Measurements from ENCODE around the gene MRPS18B. TPM values are rescaled to one million over a fixed set of nuclear protein-coding genes. Genes with fewer than 3 reads are reported as not detected.

Gene MRPS18B
- total and polyA plus RNA-seq, 2 donors (not counting 1 experiment from before 2014, with no cell fraction given): 53.1 to 76.8 TPM

GRCh38 chr6:30615219-30615957 is 2.3 kb upstream of the MRPS18B start:
- Histone ChIP-seq H3K36me3 (ENCODE audit: control insufficient read depth, insufficient read depth, low read length) (peaks cover 3% of the 10 kb centered on the region), H3K4me2 (ENCODE audit: extremely low read depth, insufficient read depth, low read length) (peak overlapping the region; percentile 97), H3K4me1 (ENCODE audit: control insufficient read depth, extremely low read depth, insufficient read depth, low read length) (peaks cover 16% of the 10 kb centered on the region), H3K27ac (ENCODE audit: insufficient read depth, low read length) (peak overlapping the region; percentile 98), H4K20me1 (ENCODE audit: control insufficient read depth, extremely low read depth, insufficient read depth, low read length) (no peaks in the 10 kb centered on the region), H3K79me2 (ENCODE audit: control insufficient read depth, insufficient read depth, low read length) (peaks cover 42% of the 10 kb centered on the region), H3K9ac (ENCODE audit: insufficient read depth, low read length) (peak overlapping the region; percentile 84), H3K4me3 (replicated peaks in 1 of 4; ENCODE audit: control extremely low read depth in 1 of 4, insufficient read depth in 1 of 4, low read depth in 3 of 4, low read length in 4 of 4) (peak overlapping the region; percentile 63 to 98 (median 94)), H3K27me3 (ENCODE audit: control insufficient read depth, insufficient read depth, low read length) (no peaks in the 10 kb centered on the region), H2AFZ (ENCODE audit: low read length) (no peak overlapping the region), H3K9me3 (ENCODE audit: control insufficient read depth, insufficient read depth, low read depth, low read length) (no peaks in the 10 kb centered on the region)
- no peak for TF ChIP-seq CTCF (conservative IDR thresholded peaks at IDR 0.05 in 1 of 2, IDR thresholded peaks at IDR 0.05 in 1 of 2; ENCODE audit: low read depth in 1 of 2, low read length in 2 of 2)
- no peak for TF ChIP-seq EZH2 (IDR thresholded peaks at IDR 0.05; ENCODE audit: low read length, missing control alignments)
- DNase-seq (ENCODE audit: low read depth in 2 of 2): peak; percentile 91 to 94

GRCh38 chr6:30615958-30616810 is 1.5 kb upstream of the MRPS18B start:
- no peaks in the 10 kb centered on the region for H3K27me3 ChIP-seq (ENCODE audit: control insufficient read depth, insufficient read depth, low read length)
- DNase-seq (ENCODE audit: low read depth in 2 of 2): peak; percentile 25 to 30
- peak overlapping the region; percentile 98 for H3K27ac ChIP-seq (ENCODE audit: insufficient read depth, low read length)
- peaks cover 42% of the 10 kb centered on the region for H3K79me2 ChIP-seq (ENCODE audit: control insufficient read depth, insufficient read depth, low read length)
- H3K9ac ChIP-seq (ENCODE audit: insufficient read depth, low read length): peak overlapping the region; percentile 84
- H3K4me2 ChIP-seq (ENCODE audit: extremely low read depth, insufficient read depth, low read length): peak overlapping the region; percentile 97
- H3K36me3 ChIP-seq (ENCODE audit: control insufficient read depth, insufficient read depth, low read length): peaks cover 7% of the 10 kb centered on the region
- H2AFZ ChIP-seq (ENCODE audit: low read length): no peak overlapping the region
- H3K4me1 ChIP-seq (ENCODE audit: control insufficient read depth, extremely low read depth, insufficient read depth, low read length): peaks cover 16% of the 10 kb centered on the region
- no peaks in the 10 kb centered on the region for H3K9me3 ChIP-seq (ENCODE audit: control insufficient read depth, insufficient read depth, low read depth, low read length)
- H4K20me1 ChIP-seq (ENCODE audit: control insufficient read depth, extremely low read depth, insufficient read depth, low read length): no peaks in the 10 kb centered on the region
- H3K4me3 ChIP-seq (replicated peaks in 1 of 4; ENCODE audit: control extremely low read depth in 1 of 4, insufficient read depth in 1 of 4, low read depth in 3 of 4, low read length in 4 of 4): peak overlapping the region; percentile 63 to 98 (median 94)
- TF ChIP-seq EZH2 (IDR thresholded peaks at IDR 0.05; ENCODE audit: low read length, missing control alignments) (no peak), CTCF (conservative IDR thresholded peaks at IDR 0.05 in 1 of 2, IDR thresholded peaks at IDR 0.05 in 1 of 2; ENCODE audit: low read depth in 1 of 2, low read length in 2 of 2) (no peak)
